CD14-positive monocyte (primary cell): ENCODE results near the gene REXO4. TPM values are rescaled to one million over a fixed set of nuclear protein-coding genes. Genes with fewer than 3 reads are reported as not detected.

Source experiments
- DNase-seq, 3 donors: peaks; one replicate each; pipeline ENCODE4 v3.0.0-alpha.2; 2011 to 2022
- H2AFZ ChIP-seq: 2 replicates; pipeline ENCODE4 v1.6.0; 2012; ENCODE audit warnings: mild to moderate bottlenecking, low read depth, low read length, inconsistent platforms; ENCODE audit not compliant: insufficient read depth, poor library complexity, severe bottlenecking
- H3K27ac ChIP-seq, 2 donors: 1 replicate in 1 of 2; 2 replicates in 1 of 2; pipeline ENCODE4 v1.5.1; 2012 to 2013; ENCODE audit warnings: low read length in 2 of 2, control low read depth in 1 of 2, inconsistent platforms in 1 of 2, low read depth in 1 of 2, mild to moderate bottlenecking in 1 of 2
- H3K27me3 ChIP-seq, 2 donors: one replicate each; pipeline versions ENCODE4 v1.6.0 to v1.6.1; 2011 to 2013; ENCODE audit warnings: low read length in 2 of 2; ENCODE audit not compliant: control insufficient read depth in 2 of 2, insufficient read depth in 2 of 2
- H3K36me3 ChIP-seq, 2 donors: replicated peaks in 1 of 2; 1 replicate in 1 of 2; 2 replicates in 1 of 2; pipeline versions ENCODE4 v1.5.1 to v1.6.1; 2012 to 2013; ENCODE audit warnings: low read length in 2 of 2, control low read depth in 1 of 2, inconsistent platforms in 1 of 2, mild to moderate bottlenecking in 1 of 2; ENCODE audit not compliant: insufficient read depth in 2 of 2, control insufficient read depth in 1 of 2
- H3K4me1 ChIP-seq, 2 donors: 1 replicate in 1 of 2; 2 replicates in 1 of 2; pipeline versions ENCODE4 v1.5.1 to v1.6.1; 2012 to 2013; ENCODE audit warnings: low read length in 2 of 2, control low read depth in 1 of 2, inconsistent platforms in 1 of 2, mild to moderate bottlenecking in 1 of 2, moderate library complexity in 1 of 2; ENCODE audit not compliant: insufficient read depth in 2 of 2, control insufficient read depth in 1 of 2
- H3K4me2 ChIP-seq: replicated peaks from 2 replicates; pipeline ENCODE3; 2012; ENCODE audit warnings: low read length, moderate library complexity, mild to moderate bottlenecking; ENCODE audit not compliant: poor library complexity, severe bottlenecking; ENCODE audit errors: extremely low read depth
- H3K4me3 ChIP-seq, 3 experiments: fragments of 200-600 bp in 1 of 3; sonication (generic) in 1 of 3; replicated peaks in 1 of 3; 1 replicate in 2 of 3; 2 replicates in 1 of 3; pipeline ENCODE4 v1.5.1; 2011 to 2013; ENCODE audit warnings: low read length in 3 of 3, mild to moderate bottlenecking in 3 of 3, control low read depth in 2 of 3, low read depth in 2 of 3, inconsistent platforms in 1 of 3, moderate library complexity in 1 of 3
- H3K79me2 ChIP-seq: 2 replicates; pipeline ENCODE4 v1.6.0; 2012; ENCODE audit warnings: mild to moderate bottlenecking, control low read depth, inconsistent platforms, low read length, moderate library complexity; ENCODE audit not compliant: insufficient read depth
- H3K9ac ChIP-seq: 2 replicates; pipeline ENCODE4 v1.6.0; 2017; ENCODE audit warnings: low read length, mild to moderate bottlenecking; ENCODE audit not compliant: insufficient read depth, poor library complexity, severe bottlenecking
- H3K9me3 ChIP-seq, 2 donors: replicated peaks in 1 of 2; 1 replicate in 1 of 2; 2 replicates in 1 of 2; pipeline versions ENCODE4 v1.5.1 to v1.6.1; 2012 to 2013; ENCODE audit warnings: low read length in 2 of 2, control low read depth in 1 of 2; ENCODE audit not compliant: control insufficient read depth in 1 of 2, insufficient read depth in 1 of 2
- H4K20me1 ChIP-seq: 2 replicates; pipeline ENCODE4 v1.6.0; 2012; ENCODE audit warnings: mild to moderate bottlenecking, low read length, control low read depth, moderate library complexity; ENCODE audit not compliant: insufficient read depth
- H3K27ac Mint-ChIP-seq, 7 donors: one replicate each; pipeline ENCODE4 v1.8.0; 2020; ENCODE audit warnings: mild to moderate bottlenecking in 7 of 7, mixed read lengths in 7 of 7, moderate library complexity in 6 of 7, inconsistent platforms in 2 of 7
- H3K27me3 Mint-ChIP-seq, 3 donors: one replicate each; pipeline ENCODE4 v1.8.0; 2021 to 2022; ENCODE audit warnings: low read depth in 3 of 3, mild to moderate bottlenecking in 3 of 3, mixed read lengths in 3 of 3, moderate library complexity in 3 of 3, inconsistent platforms in 1 of 3
- H3K36me3 Mint-ChIP-seq, 2 donors: one replicate each; pipeline ENCODE4 v1.8.0; 2020; ENCODE audit warnings: mixed read lengths in 2 of 2, inconsistent platforms in 1 of 2, mild to moderate bottlenecking in 1 of 2
- H3K4me1 Mint-ChIP-seq: one replicate; pipeline ENCODE4 v1.8.0; 2020; ENCODE audit warnings: mild to moderate bottlenecking, mixed read lengths
- H3K4me3 Mint-ChIP-seq, 2 donors: one replicate each; pipeline ENCODE4 v1.8.0; 2020; ENCODE audit warnings: mild to moderate bottlenecking in 2 of 2, mixed read lengths in 2 of 2, moderate library complexity in 1 of 2
- H3K9me3 Mint-ChIP-seq, 7 donors: one replicate each; pipeline ENCODE4 v1.8.0; 2020 to 2022; ENCODE audit warnings: mixed read lengths in 7 of 7, mild to moderate bottlenecking in 6 of 7, moderate library complexity in 6 of 7, inconsistent platforms in 2 of 7
- CTCF ChIP-seq: fragments of 200-600 bp; IDR thresholded peaks from one replicate; pipeline ENCODE4 v1.8.0; 2022; ENCODE audit warnings: antibody characterized with exemption, mild to moderate bottlenecking
- WGBS: methylation state at CpG from one replicate; pipeline ENCODE4 v1.1.5; 2013; ENCODE audit warnings: missing lambda C conversion rate; ENCODE audit not compliant: insufficient coverage; 5-methylcytosine and 5-hydroxymethylcytosine counted together
- intact Hi-C, 2 donors: fragments of 100-400 bp; cut with micrococcal nuclease; formaldehyde crosslinking; loops; one replicate each; pipeline versions ENCODE4 v1.15.0 to v1.15.1; 2023
- polyA plus RNA-seq, 3 donors: library from polyadenylated mRNA; depleted of rRNA in 1 of 3; unstranded in 2 of 3; stranded (reverse) in 1 of 3; fragments of 300-500 nt in 2 of 3; fragments of >200 nt in 1 of 3; fragmentation: Illumina TruSeq in 2 of 3; gene quantifications; 1 replicate in 2 of 3; 2 replicates in 1 of 3; pipeline ENCODE4 v1.2.3, GENCODE V29; 2012 to 2021

Gene REXO4
- polyA plus RNA-seq, 3 donors, result 3.0 to 11.0 (median 4.2) TPM

GRCh38 chr9:133367221-133367620 lies 50.6 kb downstream of the REXO4 start:
- Histone ChIP-seq H2AFZ (no peak overlapping the region), H3K4me1 (peaks cover 0 to 11% of the 10 kb centered on the region in 2 donors), H3K36me3 (peaks cover 81 to 92% of the 10 kb centered on the region in 2 donors), H3K9ac (no peak overlapping the region), H3K27ac (peak overlapping the region in 1 of 2 donors; percentile 29), H3K4me3 (no peak overlapping the region), H3K4me2 (no peak overlapping the region), H3K79me2 (peaks cover 76% of the 10 kb centered on the region), H4K20me1 (peaks cover 93% of the 10 kb centered on the region), H3K27me3 (no peaks in the 10 kb centered on the region), H3K9me3 (no peaks in the 10 kb centered on the region)
- TF ChIP-seq CTCF, result no peak
- Mint-ChIP-seq H3K4me1 (peaks cover 31% of the 10 kb centered on the region), H3K27ac (peak overlapping the region in 1 of 7 donors; percentile 11), H3K9me3 (no peaks in the 10 kb centered on the region), H3K36me3 (peaks cover 74 to 90% of the 10 kb centered on the region in 2 donors), H3K4me3 (no peak overlapping the region), H3K27me3 (no peaks in the 10 kb centered on the region)
- intact Hi-C loops, result no loop called here
- no peak for DNase-seq
- 97% methylated on average over 22 of the region's 22 CpGs for WGBS

- Mint-ChIP-seq H3K27me3 (no peaks in the 10 kb centered on the region), H3K4me1 (peaks cover 23% of the 10 kb centered on the region), H3K9me3 (no peaks in the 10 kb centered on the region), H3K27ac (peak overlapping the region in 1 of 7 donors; percentile 5), H3K36me3 (peaks cover 77 to 93% of the 10 kb centered on the region in 2 donors), H3K4me3 (no peak overlapping the region)
- Histone ChIP-seq H2AFZ (no peak overlapping the region), H3K4me3 (no peak overlapping the region), H3K27me3 (no peaks in the 10 kb centered on the region), H3K79me2 (peaks cover 71% of the 10 kb centered on the region), H4K20me1 (peaks cover 93% of the 10 kb centered on the region), H3K4me2 (no peak overlapping the region), H3K9ac (no peak overlapping the region), H3K36me3 (peaks cover 87 to 99% of the 10 kb centered on the region in 2 donors), H3K27ac (no peak overlapping the region), H3K4me1 (peaks cover 0 to 4% of the 10 kb centered on the region in 2 donors), H3K9me3 (no peaks in the 10 kb centered on the region)
- DNase-seq, result no peak
- TF ChIP-seq CTCF, result no peak
- WGBS, result 83% methylated on average over 1 of the region's 11 CpGs
- intact Hi-C loops, result no loop called here
Observed at GRCh38 chr9:133366435-133366834, 51.4 kb downstream of the REXO4 start.
